Endothelial cell of umbilical vein (primary cell): Measurements from ENCODE around the gene LURAP1L.

ENCODE experiments used
- FOS ChIP-seq: IDR thresholded peaks from 2 replicates; pipeline ENCODE4 v1.6.1; 2011; ENCODE audit warnings: mild to moderate bottlenecking, low read length, moderate library complexity, borderline replicate concordance; ENCODE audit not compliant: insufficient read depth
- MYC ChIP-seq: IDR thresholded peaks from one replicate; pipeline ENCODE4 v1.6.1; 2011; ENCODE audit warnings: mild to moderate bottlenecking, low read depth, low read length
- POLR2A ChIP-seq: IDR thresholded peaks from 2 replicates; pipeline ENCODE4 v1.6.1; 2012; ENCODE audit warnings: low read depth, mild to moderate bottlenecking, control low read depth, low read length
- POLR2AphosphoS5 ChIP-seq: IDR thresholded peaks from 2 replicates; pipeline ENCODE4 v1.6.1; 2012; ENCODE audit warnings: low read depth, mild to moderate bottlenecking, control low read depth, low read length, moderate library complexity; ENCODE audit not compliant: insufficient read depth
- TF ChIP-seq, protein P1 (sequence below), 2 donors: IDR thresholded peaks; 1 replicate in 1 of 2; 2 replicates in 1 of 2; pipeline ENCODE4 v1.5.1; 2011; ENCODE audit warnings: low read length in 2 of 2, mild to moderate bottlenecking in 2 of 2, moderate library complexity in 2 of 2, control low read depth in 1 of 2, inconsistent platforms in 1 of 2, low read depth in 1 of 2; ENCODE audit not compliant: insufficient read depth in 1 of 2; ENCODE audit errors: extremely low read depth in 1 of 2

- no peak for TF ChIP-seq POLR2AphosphoS5
- TF ChIP-seq MYC, result no peak
- TF ChIP-seq, protein P1, sequence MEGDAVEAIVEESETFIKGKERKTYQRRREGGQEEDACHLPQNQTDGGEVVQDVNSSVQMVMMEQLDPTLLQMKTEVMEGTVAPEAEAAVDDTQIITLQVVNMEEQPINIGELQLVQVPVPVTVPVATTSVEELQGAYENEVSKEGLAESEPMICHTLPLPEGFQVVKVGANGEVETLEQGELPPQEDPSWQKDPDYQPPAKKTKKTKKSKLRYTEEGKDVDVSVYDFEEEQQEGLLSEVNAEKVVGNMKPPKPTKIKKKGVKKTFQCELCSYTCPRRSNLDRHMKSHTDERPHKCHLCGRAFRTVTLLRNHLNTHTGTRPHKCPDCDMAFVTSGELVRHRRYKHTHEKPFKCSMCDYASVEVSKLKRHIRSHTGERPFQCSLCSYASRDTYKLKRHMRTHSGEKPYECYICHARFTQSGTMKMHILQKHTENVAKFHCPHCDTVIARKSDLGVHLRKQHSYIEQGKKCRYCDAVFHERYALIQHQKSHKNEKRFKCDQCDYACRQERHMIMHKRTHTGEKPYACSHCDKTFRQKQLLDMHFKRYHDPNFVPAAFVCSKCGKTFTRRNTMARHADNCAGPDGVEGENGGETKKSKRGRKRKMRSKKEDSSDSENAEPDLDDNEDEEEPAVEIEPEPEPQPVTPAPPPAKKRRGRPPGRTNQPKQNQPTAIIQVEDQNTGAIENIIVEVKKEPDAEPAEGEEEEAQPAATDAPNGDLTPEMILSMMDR (IDR thresholded peaks at IDR 0.05; ENCODE audit: extremely low read depth in 1 of 2, insufficient read depth in 1 of 2, low read depth in 1 of 2, low read length in 2 of 2), result no peak
- TF ChIP-seq POLR2A, result no peak
- no peak for TF ChIP-seq FOS
These were observed 88.8 kb downstream of the LURAP1L start for GRCh38 chr9:12863618-12864017.
